ENCODE results near the gene TNFRSF1A.

GRCh38 chr12:6327229-6328041 is 14.4 kb downstream of the TNFRSF1A start:
- TF ChIP-seq STAT6 (CRISPR knock-in tag; IDR thresholded peaks at IDR 0.05; ENCODE audit: borderline replicate concordance) (no peak), CEBPB (IDR thresholded peaks at IDR 0.05; ENCODE audit: borderline replicate concordance, low read depth, low read length) (no peak), ZNF557 (CRISPR knock-in tag; IDR thresholded peaks at IDR 0.05) (no peak), CTCF (CRISPR knock-in tag; IDR thresholded peaks at IDR 0.05) (no peak), TFDP2 (CRISPR knock-in tag; IDR thresholded peaks at IDR 0.05) (no peak), NAIF1 (CRISPR knock-in tag; IDR thresholded peaks at IDR 0.05; ENCODE audit: borderline replicate concordance) (no peak), PHB2 (IDR thresholded peaks at IDR 0.05; ENCODE audit: partially characterized antibody) (no peak), MED13 (CRISPR knock-in tag; IDR thresholded peaks at IDR 0.05) (no peak), TAF1 (CRISPR knock-in tag; IDR thresholded peaks at IDR 0.05) (no peak), FOXA3 (CRISPR knock-in tag; IDR thresholded peaks at IDR 0.05) (no peak), POLR2A (IDR thresholded peaks at IDR 0.05; ENCODE audit: insufficient read depth in 1 of 2, low read depth in 2 of 2, low read length in 2 of 2) (peak in 1 of 2 experiments; percentile 36; a peak in 2 of 4 replicates)
